NOMO-1 treated with DMSO at 0.1 percent for 48 hours (cell line): ENCODE data around the gene ADARB2.

Source experiments
- DNase-seq: peaks from one replicate; lab custom pipeline; 2025; ENCODE audit not compliant: unreplicated experiment; lab: John Stamatoyannopoulos, UW

The ADARB2 gene

DNA sequence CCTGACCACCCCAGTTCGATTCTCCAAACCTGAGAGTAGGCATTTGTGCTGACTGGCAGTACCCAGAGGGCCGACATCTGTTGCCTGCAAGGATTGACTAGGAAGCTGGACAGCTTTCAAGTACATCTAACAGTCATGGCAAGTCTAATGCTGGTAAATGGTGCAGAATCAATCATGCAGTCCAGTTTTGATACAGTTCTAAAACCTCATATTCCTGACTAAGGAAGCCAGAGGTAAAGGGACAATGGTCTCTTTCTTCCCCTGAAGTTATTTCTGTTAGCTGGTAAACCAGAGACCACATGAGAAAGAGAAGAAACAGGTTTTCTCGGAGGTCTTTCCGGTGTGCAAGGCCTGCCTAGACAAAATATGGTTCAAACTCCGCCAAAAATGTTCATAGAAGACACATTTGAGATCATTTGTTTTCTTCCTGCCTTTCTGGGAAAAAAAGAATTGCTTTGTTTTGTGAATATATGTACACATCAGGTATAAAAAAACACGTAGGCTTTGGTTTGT lies 584.0 kb downstream of the ADARB2 start:
- no peak for DNase-seq

DNA sequence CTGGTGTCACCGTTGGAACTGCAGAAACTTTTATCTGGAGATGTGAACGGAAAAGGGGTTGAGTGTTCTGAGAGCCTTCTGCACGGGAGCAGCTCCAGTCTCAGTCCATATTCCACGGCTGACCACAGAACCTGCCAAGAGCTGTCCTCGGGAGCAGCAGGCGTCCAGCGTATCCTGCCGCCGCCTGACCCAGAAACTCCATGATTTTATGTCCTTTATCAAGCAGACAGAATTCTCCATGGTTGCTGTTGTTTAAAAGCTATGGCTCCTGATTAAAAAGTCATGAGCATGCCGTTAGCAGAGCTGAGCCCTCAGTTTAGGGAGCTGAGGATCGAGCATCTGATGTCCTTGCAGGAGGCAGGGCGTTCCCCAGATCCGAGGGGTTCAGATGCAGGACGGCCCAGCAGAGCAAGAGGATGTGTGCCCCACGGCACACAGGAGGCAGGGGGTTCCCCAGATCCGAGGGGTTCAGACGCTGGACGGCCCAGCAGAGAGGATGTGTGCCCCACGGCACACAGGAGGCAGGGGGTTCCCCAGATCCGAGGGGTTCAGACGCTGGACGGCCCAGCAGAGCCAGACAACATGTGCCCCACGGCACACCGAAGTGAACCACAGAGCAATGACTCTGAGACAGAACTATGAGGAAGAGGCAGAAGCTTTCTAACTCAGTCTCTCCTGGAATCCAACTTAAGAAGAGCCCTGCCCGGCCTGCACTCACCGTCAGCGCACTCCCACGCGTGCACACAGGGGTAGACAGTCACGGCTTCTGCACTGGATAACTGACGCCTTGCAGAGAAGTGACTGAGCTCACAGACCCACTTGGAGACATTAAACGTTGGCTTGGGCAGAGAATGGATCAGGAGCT lies 584.7 kb downstream of the ADARB2 start:
- no peak for DNase-seq

DNA sequence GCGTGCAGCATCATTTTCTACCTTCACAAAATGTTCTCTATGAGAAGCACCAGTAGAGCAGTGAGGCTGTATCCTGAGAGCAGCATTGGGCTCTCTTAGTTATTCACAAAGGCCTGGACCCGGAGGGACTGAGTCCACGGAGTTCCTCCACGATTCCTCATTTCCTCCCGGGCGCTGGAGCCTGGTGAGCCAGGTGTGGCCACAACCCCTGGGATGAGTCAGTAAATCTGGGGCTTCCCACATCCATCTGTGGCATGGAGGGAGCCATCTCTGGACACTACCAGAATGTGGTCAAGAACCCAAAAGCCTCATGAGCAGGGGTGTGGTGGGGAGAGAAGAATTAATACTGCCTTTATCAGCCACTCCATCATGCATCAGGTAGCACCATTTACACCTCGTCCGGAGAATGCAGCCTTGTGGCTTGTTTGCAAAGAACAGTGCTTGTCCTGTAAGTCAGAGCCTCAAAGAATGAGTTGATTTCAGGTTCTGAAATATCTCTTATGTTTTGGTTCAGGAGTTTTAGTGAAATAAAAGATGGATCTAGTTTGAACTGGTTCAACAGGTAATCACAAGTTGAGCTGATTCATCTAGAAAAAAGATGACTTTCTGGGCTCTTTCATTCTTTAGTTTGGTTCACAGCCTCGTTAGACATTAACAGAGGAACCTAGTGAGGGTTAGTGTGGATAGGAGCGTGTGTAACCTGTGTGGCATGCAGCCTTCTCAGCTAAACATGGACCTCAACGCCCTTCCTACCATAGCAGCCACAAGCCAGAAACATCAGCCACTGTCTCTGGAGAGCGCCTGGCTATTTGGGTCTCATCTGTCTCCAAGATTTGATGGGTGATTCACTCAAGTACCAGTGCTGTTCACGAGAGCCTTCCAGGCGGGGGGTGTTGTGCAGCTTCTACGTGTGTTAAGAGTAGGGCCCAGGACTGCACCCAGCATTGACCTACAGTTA lies 586.0 kb downstream of the ADARB2 start:
- DNase-seq, result no peak

DNA sequence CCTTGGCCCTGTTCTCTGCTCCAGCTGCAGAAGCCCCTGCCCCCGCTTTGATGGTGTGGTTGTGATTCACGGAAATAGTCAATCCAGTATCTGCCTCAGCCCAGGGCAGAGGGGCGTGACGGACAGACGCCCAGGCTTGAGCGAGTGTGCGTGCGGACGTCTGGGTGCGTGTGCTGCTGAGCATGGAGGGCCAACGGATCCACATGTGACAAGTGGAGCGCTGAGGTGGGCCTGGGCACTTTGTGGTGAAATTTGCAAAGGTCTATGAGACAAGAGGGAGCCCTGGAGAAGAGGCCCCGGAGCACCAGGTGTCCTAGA lies 586.7 kb downstream of the ADARB2 start:
- no peak for DNase-seq

DNA sequence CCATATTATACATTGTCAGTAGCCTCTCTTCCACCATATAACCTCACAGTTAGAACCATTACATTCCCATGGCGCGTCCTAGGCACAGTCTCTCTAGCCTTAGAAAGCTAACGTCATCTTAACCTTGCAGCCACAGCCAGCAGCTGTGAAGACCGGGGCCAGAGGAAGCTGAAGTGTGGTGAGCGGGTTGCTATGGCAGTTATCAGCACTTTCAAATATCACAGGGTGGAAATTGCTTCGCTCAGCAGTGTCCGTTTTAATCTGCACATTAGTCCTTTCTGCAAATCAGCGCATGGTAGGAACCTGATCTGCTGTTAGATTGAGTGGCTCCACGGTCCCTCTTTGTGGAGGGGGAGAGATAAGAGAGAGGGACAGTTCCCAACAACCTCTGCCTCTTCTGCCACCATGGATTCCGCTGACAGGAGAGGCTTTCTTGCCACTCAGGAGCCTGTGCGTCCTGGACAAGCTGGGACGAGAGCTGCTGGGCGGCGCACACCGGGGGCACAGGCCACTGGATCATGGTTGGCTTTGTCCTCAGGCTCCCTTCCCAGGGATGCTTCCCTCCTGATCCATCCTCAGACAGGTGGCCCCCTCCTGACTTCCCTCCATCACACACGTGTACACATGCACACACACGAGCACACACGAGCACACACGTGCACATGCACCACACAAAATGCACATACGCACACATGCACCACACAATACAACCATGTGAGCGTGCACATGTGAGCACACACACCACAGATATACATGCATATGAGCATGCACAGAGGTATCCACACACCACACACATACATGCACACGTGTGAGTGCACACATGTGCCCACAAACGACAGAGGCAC lies 587.3 kb downstream of the ADARB2 start:
- no peak for DNase-seq

DNA sequence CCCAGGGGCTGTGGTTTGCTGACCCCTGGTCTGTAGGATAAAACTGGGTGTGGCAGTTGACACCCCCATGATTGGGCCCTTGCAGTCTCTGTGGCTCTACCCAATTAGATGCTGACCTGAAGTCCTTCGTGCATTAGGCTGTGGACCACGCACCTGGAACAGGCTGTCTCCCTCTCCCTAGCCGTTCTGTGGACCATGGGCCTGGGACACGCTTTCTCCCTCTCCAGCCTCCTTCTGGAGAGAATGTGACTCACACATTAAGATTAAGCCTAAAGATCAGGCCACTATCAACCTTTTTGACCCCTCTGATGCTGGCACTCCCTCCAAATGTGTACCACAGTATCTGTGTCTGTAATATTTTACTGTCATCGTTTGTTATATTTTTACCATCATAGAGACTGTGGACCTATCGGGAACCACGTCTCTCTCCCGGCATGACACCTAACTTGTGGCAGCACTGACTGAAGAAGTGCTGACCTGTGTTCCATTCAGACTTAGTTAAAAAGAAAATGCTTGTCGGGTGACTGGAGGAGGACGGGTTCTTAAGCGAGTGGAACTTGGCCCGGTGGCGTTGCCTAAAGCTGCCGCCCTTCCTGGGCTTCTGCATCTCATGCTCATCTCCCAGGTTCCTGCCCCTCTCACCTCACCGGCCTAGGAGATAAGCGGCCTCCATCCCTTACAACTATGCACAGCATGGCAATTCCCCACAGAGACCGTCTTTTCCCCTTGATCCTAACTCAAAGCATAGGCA lies 588.3 kb downstream of the ADARB2 start:
- DNase-seq, result no peak

DNA sequence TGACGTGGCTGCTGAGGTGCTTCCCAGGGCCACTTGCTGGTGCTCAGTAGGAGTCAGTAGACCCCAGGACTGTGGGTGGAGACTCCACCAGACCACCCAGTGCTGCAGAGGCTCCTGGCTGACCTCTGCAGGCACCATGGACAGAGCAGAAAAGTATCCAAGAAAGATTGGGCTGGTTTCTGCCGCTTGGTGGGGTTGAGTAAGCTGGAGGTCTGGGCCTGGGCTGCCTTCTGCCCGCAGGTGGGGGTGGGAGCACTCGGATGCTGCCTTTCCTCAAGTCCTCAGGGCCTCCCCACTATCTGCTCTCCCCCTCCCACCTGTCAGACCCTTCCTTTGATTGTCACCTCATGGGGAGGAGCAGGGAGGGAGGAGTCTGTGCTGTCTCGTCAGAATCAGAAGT lies 589.5 kb downstream of the ADARB2 start:
- DNase-seq, result no peak

DNA sequence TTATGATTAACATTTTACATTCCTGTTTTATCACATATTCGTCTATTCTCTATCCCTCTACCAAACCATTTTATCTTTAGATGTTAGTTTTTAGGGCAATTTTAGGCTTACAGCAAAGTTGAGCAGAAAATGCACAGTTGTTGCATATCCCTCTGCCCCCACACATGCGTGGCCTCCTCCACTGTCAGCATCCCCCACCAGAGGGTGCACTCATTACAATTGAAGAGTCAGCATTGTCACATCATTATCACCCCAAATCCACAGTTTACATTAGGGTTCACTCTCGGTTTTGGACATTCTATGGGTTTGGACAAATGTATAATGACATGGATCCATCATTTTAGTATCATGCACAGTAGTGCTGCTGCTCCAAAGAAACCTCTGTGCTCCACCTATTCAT lies 594.7 kb downstream of the ADARB2 start:
- DNase-seq, result no peak

DNA sequence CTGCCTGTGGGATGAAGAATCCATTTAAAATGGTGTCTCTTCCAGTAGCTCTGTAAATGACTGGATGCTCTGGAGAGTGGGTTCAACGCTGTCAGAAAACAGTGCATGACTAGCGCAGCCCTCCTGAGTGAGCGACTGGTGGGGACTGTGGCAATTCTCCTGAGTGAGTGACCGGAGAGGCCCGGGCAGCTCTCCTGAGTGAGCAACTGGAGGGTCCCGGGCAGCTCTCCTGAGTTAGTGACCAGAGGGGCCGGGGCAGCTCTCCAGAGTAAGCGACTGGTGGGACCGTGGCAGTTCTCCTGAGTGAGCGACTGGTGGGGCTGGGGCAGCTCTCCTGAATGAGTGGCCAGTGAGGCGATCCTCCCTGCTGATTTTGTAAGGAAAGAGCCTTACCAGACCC lies 595.6 kb downstream of the ADARB2 start:
- no peak for DNase-seq

DNA sequence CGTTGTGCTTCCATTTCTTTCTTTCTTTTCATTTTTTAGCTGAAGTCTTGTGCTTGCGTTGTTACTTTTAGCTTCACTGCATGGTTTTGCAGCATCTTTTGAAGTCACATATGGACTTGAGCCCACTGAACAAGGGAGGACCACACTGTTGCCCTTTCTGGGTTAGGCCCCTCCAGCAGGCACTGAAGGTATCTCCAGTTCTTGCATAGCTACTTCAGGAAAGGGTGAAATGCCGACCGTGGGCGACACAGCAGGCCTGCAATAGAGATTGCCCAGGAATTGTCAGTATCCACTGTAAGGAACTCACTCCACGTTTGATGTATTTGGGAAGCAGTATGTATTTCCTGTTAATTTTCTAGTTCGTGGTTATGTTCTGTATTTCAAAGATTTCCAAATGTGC lies 596.1 kb downstream of the ADARB2 start:
- no peak for DNase-seq

DNA sequence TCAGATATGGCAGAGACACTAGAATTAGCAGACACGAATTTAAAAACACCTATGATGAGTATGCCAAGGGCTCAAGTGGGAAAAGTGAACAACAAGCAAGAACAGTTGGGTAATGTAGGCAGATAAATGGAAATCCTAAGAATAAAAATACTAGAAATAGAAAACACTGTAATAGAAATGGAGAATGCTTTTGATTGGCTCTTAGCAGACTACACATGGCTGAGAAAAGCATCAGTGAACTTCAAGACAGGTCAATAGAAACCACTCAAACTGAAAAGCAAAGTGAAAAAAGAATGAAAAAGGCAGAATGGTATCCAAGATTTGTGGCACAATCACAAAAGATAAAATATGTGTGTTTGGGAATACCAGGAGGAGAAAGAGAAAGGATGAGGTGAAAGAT lies 598.8 kb downstream of the ADARB2 start:
- DNase-seq, result no peak

DNA sequence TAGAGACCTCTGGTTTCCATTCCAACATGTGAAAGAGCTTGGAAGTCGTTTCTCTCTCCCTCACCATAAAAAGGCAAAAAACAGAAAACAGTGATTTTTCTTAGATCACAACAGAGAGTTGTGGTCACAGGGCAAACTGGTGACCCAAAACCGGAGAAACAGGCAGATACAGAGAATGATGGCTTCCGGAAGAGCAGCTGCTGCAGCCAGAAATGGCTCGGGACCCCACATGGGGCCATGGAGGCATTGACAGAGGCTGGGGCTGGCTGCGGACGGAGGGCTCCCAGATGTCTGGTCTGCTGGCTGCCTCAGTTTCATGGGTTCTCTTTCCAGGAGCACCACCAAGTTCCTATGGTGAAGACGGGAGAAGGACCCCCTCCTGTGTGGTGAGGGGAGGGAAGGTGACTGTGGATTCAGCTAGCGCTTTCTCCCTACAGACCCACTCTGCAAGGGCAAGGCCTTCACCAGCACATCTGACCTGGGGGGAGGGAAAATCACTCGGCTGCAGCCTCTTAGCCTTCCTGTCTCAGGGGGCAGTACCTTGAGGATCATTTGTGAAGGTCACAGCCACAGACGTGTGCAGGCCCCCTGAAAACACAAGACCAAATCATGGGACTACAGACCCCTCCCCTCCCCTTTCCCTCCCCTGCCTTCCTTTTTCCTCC lies 599.7 kb downstream of the ADARB2 start:
- DNase-seq, result no peak

DNA sequence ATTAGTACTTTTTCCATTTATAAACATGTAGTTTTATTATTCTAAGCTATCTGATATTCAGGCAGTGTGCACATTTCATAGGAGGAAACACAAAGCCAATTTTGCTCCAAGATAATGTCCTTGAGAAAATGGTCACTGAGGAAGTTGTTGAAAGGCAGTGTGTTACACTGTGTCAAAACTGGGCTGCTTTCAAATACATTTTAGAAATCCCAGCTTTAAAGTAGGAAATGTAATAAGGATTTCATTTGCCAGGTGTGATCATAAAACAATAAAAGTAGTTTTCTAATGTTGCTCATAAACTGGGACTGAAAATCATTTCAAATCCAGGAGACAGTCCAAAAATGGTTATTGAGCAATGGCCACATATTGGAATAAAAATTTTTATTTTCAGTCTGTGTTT lies 601.1 kb downstream of the ADARB2 start:
- no peak for DNase-seq

DNA sequence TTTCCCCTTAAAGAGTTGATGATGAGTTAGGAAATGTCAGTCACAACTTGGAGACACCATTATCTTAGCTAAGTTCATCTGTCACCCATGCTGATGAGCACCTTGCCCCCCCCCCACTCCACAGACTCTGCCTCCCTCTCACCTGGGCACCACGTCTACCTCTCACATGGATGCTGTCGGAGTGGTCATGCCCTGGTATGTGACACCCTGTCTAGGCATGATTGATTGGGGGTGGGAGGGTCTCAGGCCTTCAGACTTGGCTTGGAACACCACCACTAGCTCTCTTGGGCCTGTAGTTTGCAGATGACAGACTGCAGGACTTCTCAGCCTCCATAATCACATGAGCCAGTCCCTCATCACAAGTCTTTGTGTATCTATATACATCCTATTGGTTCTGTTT lies 603.2 kb downstream of the ADARB2 start:
- no peak for DNase-seq

DNA sequence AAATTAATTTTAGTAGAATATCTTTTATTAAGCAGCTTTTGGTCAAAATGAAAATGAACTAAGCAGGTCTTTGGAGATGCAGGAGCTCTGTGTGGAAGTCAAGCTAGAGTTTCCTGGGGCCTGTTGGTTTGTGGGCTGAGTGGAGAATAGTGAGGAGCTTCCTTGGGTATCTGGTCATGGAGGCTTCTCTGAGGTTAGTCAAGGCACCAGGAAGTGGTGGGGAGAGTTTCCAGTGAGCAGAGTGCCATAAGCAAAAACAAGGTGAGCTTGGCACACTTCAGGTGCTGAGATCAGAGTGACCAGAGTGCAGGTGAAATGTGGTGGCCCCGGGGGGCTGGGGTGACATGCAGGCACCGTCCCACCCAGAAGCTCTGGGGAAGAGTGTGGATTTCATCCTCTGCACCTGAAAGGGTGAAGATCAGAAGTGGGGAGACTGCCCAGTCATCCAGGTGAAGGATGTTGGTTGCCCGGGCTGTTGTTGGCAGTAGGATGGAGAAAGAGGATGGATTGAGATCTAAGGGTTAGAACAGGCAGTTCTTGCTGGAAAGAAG lies 603.8 kb downstream of the ADARB2 start:
- no peak for DNase-seq

DNA sequence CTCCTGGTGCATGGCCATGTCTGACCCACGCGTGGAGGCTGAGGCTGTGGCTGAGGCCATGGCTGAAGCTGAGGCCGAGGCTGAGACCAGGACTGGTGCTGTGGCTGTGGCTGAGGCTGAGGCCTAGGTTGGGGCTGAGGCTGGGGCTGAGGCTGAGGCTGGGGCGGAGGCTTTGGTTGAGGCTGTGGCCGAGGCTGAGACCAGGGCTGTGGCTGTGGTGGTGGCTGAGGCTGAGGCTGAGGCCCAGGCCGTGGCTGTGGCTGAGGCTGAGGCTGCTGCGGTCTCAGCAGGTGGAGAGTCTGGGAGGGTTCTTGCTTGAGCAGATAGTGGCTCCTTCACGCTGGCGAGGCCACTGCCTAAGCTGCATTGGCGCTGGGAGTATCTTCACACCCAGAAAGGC lies 604.7 kb downstream of the ADARB2 start:
- no peak for DNase-seq

DNA sequence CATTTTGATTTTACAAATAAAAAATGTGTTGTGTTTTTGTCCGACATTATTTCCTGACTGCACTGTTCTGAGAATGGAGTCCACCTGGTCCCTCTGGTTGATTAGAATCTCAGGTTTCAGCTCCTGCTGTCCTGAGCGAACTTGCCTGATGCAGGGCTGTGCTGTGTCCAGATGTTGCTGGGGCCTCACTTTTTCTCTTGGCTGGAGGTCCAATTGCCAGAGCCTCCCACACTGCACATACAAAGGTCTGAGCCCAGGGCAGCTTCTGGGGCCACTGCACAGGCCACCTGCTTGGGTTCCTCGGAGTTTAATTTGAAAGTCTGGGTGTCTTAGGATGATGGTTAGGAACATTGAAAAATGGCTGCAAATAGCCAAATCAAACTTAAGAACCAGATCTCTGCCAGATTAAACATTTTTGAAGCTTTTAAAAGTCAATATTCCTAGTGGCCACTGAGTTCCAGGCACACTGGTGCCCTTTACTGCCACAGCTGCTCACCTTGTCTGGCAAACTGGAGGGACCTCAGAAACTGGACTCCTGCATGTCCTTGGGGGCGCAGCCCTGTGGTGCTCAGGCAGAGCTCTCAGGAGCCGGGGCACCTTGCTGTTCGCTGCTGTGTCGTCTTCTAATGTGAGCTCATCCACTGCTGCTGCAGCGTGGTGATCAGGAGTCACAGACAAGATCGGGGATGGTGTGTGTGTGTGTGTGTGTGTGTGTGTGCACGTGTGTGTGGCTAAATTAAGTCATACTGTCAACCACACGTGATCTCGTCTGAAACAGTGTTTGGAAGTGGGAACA lies 606.1 kb downstream of the ADARB2 start:
- no peak for DNase-seq

DNA sequence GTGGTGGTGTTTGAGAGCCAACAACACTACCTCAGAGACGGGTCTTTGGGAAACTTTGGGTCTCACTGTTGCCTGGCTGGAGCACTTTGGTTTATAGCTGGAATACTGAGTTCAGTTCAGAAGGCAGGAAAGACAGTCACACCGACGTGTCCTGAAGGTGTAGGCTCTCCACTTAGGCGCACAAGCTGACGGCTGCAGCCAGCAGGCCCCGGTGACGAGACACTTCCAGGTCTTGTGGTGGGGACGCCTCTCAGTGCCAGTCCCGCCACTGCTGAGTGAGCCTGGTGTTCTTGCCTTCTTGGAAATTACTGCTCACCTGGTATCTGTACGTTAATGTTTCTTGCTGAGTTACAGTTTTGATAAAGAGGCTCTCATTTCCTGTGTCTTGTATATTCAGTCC lies 607.1 kb downstream of the ADARB2 start:
- no peak for DNase-seq

DNA sequence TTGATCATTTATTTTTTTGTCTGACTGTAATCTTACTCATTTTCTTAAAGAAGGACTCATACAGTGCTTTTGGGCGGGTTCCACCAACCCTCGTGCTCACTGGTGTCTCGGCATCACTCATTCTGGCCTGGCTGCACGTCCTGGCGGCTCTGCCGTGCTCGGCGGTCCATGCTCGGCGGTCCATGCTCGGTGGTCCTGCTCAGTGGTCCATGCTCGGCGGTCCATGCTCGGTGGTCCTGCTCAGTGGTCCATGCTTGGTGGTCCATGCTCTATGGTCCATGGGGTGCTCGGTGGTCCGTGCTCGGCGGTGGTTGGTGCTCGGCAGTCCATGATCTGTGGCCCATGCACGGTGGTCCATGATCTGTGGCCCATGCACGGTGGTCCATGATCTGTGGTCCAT lies 608.7 kb downstream of the ADARB2 start:
- no peak for DNase-seq
